Measurements from ENCODE around the gene FAM25C. TPM values are rescaled to one million over a fixed set of nuclear protein-coding genes. Genes with fewer than 3 reads are reported as not detected.
"Not testable (repeated sequence)": the region's sequence is repeated elsewhere in the genome, so short reads cannot be mapped to it uniquely, and the experiment has no call there.

The FAM25C gene
- total RNA-seq, 1 donor from 2014 or later = not detected

DNA sequence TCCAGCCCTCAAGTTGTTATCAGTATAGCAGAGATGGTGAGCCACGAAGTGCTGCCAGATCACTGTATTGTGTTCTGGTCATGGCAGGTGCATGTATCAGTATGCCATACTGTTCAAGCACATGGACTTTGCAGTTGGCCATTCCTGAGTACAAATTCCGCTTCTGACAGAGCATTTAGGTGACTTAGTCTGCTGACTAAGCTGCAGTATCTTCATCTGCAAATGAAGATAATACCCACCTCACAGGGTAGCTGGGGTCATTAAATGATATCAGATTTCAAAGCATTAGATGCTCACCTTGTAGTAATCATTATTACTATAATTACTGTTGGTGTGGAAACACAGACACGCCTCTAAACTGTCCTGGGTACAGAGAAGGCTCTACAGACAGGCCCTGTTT, 24.2 kb downstream of the FAM25C start:
- not testable (repeated sequence) for H3K4me3 Mint-ChIP-seq (ENCODE audit: unreplicated experiment); H3K4me1 Mint-ChIP-seq (ENCODE audit: unreplicated experiment); H3K36me3 Mint-ChIP-seq (ENCODE audit: unreplicated experiment); H3K27ac Mint-ChIP-seq (ENCODE audit: unreplicated experiment); H3K27me3 Mint-ChIP-seq (ENCODE audit: unreplicated experiment); DNase-seq (ENCODE audit: extremely low spot score, unreplicated experiment); H3K9me3 Mint-ChIP-seq (ENCODE audit: unreplicated experiment)

DNA sequence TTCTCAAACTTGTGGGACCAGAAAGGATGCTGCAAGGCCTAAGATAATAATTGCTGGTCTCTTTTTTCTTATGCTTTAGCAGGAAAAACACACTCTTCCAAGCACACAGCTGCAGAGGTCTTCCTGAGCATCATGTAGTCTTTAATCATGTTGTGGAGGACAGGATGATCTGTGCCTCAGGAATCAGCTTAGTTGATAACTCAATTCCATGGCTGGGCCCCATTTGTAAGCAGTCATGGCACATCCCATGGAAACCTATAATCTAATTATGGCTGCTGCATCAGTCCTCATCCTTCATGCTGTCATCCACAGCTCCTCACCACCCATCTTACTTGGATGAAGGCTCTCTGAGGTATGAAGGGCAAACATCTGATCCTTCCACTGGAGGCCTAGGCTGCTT, 26.5 kb downstream of the FAM25C start:
- not testable (repeated sequence) for H3K4me3 Mint-ChIP-seq (ENCODE audit: unreplicated experiment); H3K36me3 Mint-ChIP-seq (ENCODE audit: unreplicated experiment); DNase-seq (ENCODE audit: extremely low spot score, unreplicated experiment); H3K4me1 Mint-ChIP-seq (ENCODE audit: unreplicated experiment); H3K9me3 Mint-ChIP-seq (ENCODE audit: unreplicated experiment); H3K27me3 Mint-ChIP-seq (ENCODE audit: unreplicated experiment); H3K27ac Mint-ChIP-seq (ENCODE audit: unreplicated experiment)

DNA sequence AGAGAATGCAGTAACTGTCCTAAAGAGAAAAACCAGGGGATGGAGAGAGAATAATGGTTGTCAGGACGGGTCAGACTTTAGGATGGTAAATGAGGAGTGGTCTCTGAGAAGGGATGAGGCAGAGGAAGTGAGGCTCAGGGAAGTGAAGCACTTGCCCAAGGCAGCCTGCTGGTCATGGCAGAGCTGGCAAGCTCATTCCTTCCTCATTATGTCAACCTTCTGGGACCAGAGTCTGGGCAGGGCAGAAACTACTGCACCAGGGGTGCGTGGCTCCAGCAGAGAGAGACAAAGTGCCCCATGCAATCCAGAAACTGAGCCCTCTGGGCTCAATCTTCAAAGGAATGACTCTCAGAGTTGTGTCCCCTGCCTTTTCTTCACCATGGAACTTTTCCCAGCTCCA, 27.5 kb downstream of the FAM25C start:
- H3K4me1 Mint-ChIP-seq (ENCODE audit: unreplicated experiment); H3K4me3 Mint-ChIP-seq (ENCODE audit: unreplicated experiment); H3K27ac Mint-ChIP-seq (ENCODE audit: unreplicated experiment); H3K36me3 Mint-ChIP-seq (ENCODE audit: unreplicated experiment); H3K9me3 Mint-ChIP-seq (ENCODE audit: unreplicated experiment); H3K27me3 Mint-ChIP-seq (ENCODE audit: unreplicated experiment); DNase-seq (ENCODE audit: extremely low spot score, unreplicated experiment): not testable (repeated sequence)

DNA sequence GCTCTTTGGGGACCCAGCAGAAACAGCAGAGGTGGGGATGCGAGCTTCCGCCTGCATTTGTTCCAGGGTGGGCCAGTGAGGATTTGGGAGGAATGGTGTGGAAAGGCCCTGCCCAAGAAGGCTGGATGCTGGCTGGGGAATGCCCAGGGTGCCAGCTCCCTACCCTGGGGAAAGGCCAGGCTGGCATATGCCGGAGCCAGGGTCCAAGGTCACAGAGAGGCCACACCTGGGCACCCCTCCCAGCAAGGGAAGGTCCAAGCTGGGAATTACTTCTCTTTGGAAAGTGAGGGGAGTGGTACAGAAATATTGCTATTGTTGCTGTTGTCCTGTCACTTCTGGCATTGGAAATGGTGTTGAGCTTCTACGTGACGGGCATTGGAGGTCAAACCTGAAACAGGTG, 28.0 kb downstream of the FAM25C start:
- not testable (repeated sequence) for H3K27me3 Mint-ChIP-seq (ENCODE audit: unreplicated experiment); H3K4me1 Mint-ChIP-seq (ENCODE audit: unreplicated experiment); H3K27ac Mint-ChIP-seq (ENCODE audit: unreplicated experiment); H3K36me3 Mint-ChIP-seq (ENCODE audit: unreplicated experiment); H3K9me3 Mint-ChIP-seq (ENCODE audit: unreplicated experiment); DNase-seq (ENCODE audit: extremely low spot score, unreplicated experiment); H3K4me3 Mint-ChIP-seq (ENCODE audit: unreplicated experiment)

DNA sequence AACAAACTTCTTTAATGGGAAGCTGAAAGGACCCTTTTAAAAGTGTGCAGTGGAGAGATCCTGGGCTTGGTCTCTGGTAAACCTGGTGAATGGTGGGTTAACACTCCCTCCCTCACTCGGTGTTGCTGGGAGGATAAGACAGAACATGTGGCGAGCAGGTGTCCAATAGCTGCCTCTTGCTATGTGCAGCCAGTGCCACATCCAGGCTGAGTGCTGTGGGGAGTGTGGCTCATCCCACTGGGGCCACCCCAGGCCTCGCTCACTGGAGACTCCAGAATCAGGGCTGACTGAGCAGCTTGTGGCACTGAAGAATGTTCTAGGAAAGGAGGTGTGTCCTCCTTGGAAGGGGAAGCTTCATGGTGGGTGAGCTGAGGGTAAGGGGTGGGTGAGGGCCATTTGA, 29.5 kb downstream of the FAM25C start:
- not testable (repeated sequence) for H3K9me3 Mint-ChIP-seq (ENCODE audit: unreplicated experiment); H3K4me3 Mint-ChIP-seq (ENCODE audit: unreplicated experiment); H3K4me1 Mint-ChIP-seq (ENCODE audit: unreplicated experiment); H3K27me3 Mint-ChIP-seq (ENCODE audit: unreplicated experiment); H3K36me3 Mint-ChIP-seq (ENCODE audit: unreplicated experiment); H3K27ac Mint-ChIP-seq (ENCODE audit: unreplicated experiment); DNase-seq (ENCODE audit: extremely low spot score, unreplicated experiment)

DNA sequence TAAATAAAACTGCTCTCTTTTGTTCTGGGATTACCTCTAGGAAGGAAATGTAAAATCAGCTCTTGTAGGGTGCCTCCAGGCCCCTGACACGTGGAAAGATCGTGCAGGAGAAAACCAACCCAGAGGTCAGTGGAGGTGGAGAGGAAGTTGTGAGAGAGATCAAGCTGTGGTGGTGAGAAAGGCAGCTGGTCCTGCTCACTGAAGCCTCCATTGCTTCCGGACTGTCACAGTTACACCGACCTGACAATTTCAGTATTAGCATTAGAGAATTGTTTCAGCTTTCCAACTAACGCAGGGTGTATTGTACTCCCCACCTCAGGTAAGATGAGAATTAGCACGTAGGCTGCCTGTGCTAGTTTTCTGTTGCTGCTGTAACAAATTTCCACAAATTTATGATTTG, 30.6 kb downstream of the FAM25C start:
- H3K4me1 Mint-ChIP-seq (ENCODE audit: unreplicated experiment); H3K27ac Mint-ChIP-seq (ENCODE audit: unreplicated experiment); H3K4me3 Mint-ChIP-seq (ENCODE audit: unreplicated experiment): not testable (repeated sequence)

DNA sequence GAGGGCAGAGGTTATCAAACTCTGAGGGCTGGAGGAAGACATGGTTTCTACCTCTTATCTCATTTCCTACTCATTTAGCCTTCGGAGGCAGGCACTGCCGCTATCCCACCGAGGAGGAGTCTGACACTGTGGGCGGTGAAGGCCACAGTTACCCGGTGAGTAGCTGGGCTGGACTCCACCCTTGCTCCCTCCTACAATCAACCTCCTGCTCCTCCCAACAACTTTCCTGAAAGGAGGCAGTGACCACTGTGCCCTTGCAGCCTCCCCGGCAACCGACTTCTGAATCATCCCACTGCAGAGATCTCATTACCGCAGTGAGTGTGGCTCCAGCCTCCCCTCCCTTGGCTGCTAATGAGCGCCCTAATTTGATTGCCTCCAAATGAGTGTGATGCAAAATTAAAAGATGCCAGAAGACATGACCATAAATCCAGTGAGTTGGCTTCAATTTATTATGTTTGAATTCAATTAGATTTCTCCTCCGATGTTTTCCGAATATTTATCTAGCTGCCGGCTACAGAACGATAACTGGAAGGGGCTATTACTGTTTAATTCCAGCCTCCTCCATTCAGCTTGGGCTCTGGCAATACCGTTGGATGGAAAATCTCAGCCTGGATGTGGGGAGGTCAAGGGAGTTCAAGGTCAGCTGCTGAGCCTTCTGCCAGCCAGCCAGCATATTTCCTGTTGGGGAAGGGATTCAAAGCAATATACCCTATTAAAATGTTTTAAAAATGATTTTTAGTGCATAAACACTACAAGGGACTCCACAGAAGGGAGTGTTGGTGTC, 35.1 kb downstream of the FAM25C start:
- not testable (repeated sequence) for DNase-seq (ENCODE audit: extremely low spot score, unreplicated experiment); H3K9me3 Mint-ChIP-seq (ENCODE audit: unreplicated experiment); H3K27me3 Mint-ChIP-seq (ENCODE audit: unreplicated experiment); H3K27ac Mint-ChIP-seq (ENCODE audit: unreplicated experiment); H3K4me3 Mint-ChIP-seq (ENCODE audit: unreplicated experiment); H3K4me1 Mint-ChIP-seq (ENCODE audit: unreplicated experiment); H3K36me3 Mint-ChIP-seq (ENCODE audit: unreplicated experiment)

More for the DNA sequence above, 30.6 kb downstream of the FAM25C start:
- not testable (repeated sequence) for DNase-seq (ENCODE audit: extremely low spot score, unreplicated experiment); H3K36me3 Mint-ChIP-seq (ENCODE audit: unreplicated experiment); H3K9me3 Mint-ChIP-seq (ENCODE audit: unreplicated experiment); H3K27me3 Mint-ChIP-seq (ENCODE audit: unreplicated experiment)

DNA sequence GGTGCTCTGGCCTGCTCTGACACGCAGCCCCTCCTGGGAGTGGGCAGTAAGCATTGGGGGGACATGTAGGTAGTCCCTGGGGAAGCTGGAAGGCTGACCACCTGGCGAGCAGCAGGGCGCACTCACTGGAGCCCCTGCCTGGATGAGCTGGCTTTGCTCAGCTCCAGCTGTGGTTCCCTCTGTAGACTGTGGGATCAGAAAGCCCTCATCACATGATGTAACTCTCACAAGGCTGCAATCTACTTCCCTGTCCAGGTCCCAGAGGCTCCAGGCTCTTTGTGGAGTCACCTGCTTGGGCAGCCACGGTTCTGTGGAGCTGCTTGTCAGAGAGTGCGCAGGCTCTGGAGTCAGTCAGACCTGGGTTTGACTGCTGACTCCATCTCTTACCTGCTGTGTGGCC, 36.8 kb downstream of the FAM25C start:
- not testable (repeated sequence) for H3K9me3 Mint-ChIP-seq (ENCODE audit: unreplicated experiment); H3K4me3 Mint-ChIP-seq (ENCODE audit: unreplicated experiment)

DNA sequence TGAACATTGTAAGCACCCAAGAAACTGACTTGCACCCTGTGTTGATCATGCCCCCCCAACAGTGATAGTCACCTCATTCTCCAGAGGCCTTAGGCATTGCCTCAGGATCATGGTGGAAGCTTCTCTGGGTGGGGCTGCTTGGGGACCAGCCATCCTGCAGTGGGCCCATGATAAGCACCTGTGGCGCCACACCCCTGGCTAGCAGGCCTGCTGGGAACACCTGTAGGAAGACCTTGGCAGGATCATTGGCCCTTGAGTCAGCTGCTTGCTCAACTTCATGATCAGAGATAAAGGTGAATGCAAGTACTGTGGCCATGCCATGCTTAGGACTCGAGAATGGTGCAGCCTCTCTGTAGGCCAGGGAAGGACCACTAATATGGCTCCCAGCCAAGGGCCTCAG, 38.9 kb downstream of the FAM25C start:
- not testable (repeated sequence) for H3K9me3 Mint-ChIP-seq (ENCODE audit: unreplicated experiment); DNase-seq (ENCODE audit: extremely low spot score, unreplicated experiment); H3K4me1 Mint-ChIP-seq (ENCODE audit: unreplicated experiment); H3K27ac Mint-ChIP-seq (ENCODE audit: unreplicated experiment); H3K36me3 Mint-ChIP-seq (ENCODE audit: unreplicated experiment); H3K27me3 Mint-ChIP-seq (ENCODE audit: unreplicated experiment); H3K4me3 Mint-ChIP-seq (ENCODE audit: unreplicated experiment)

More for the DNA sequence above, 36.8 kb downstream of the FAM25C start:
- not testable (repeated sequence) for DNase-seq (ENCODE audit: extremely low spot score, unreplicated experiment); H3K27ac Mint-ChIP-seq (ENCODE audit: unreplicated experiment); H3K36me3 Mint-ChIP-seq (ENCODE audit: unreplicated experiment); H3K27me3 Mint-ChIP-seq (ENCODE audit: unreplicated experiment); H3K4me1 Mint-ChIP-seq (ENCODE audit: unreplicated experiment)

DNA sequence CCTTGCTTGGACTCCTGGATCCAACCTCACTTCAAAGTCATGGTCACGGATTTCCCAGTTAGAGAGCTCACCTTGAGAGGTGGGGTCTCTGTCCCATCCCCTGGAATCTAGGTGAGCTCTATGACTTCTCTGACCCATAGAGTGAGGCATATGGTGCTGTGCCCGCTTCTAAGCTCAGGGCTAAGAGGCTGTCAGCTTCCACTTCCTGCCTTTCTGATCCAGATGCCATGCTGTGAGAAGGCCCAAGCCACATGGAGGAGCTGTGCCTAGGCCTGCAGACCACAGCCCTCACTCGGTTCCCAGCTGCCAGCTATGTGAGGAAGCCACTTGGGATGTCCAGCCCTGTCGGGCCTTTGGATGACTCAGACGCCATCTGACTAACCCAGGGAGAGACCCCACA, 39.9 kb downstream of the FAM25C start:
- H3K27me3 Mint-ChIP-seq (ENCODE audit: unreplicated experiment); H3K9me3 Mint-ChIP-seq (ENCODE audit: unreplicated experiment); DNase-seq (ENCODE audit: extremely low spot score, unreplicated experiment); H3K36me3 Mint-ChIP-seq (ENCODE audit: unreplicated experiment); H3K4me3 Mint-ChIP-seq (ENCODE audit: unreplicated experiment); H3K4me1 Mint-ChIP-seq (ENCODE audit: unreplicated experiment); H3K27ac Mint-ChIP-seq (ENCODE audit: unreplicated experiment): not testable (repeated sequence)

DNA sequence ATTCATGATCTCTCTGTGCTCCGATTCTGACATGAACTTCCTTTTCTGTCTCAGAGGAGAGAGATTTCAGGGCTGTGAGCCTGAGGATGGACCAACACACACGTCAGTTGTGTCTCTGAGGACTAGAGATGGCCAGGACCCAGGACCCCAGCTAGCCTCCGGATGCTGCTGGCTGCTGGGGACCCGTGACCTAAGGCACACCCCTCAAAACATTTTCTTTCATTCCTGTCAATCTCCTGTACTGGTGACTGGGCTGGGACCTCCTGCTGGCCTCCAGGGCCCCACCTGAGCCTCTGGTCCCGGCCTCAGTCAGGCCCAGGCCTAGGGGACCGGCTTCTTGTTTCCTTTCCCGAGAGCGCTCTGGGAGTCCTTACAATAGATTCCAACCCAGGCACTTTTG, 42.4 kb downstream of the FAM25C start:
- H3K4me1 Mint-ChIP-seq (ENCODE audit: unreplicated experiment); H3K27ac Mint-ChIP-seq (ENCODE audit: unreplicated experiment); H3K36me3 Mint-ChIP-seq (ENCODE audit: unreplicated experiment); DNase-seq (ENCODE audit: extremely low spot score, unreplicated experiment); H3K4me3 Mint-ChIP-seq (ENCODE audit: unreplicated experiment); H3K9me3 Mint-ChIP-seq (ENCODE audit: unreplicated experiment); H3K27me3 Mint-ChIP-seq (ENCODE audit: unreplicated experiment): not testable (repeated sequence)

DNA sequence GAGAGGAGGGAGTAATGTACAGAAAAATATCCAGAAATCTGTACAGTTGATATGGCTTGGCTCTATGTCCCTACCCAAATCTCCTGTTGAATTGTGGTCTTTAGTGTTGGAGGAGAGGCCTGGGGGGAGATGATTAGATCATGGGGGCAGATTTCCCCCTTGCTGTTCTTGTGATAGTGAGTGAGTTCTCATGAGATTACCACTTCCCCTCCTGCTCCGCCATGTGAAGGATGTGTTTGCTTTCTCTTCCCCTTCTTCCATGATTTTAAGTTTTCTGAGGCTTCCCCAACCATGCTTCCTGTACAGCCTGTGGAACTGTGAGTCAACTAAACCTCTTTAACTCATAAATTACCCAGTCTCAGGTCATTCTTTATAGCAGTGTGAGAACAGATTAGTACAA, 52.2 kb downstream of the FAM25C start:
- not testable (repeated sequence) for H3K27me3 Mint-ChIP-seq (ENCODE audit: unreplicated experiment); H3K27ac Mint-ChIP-seq (ENCODE audit: unreplicated experiment); DNase-seq (ENCODE audit: extremely low spot score, unreplicated experiment); H3K36me3 Mint-ChIP-seq (ENCODE audit: unreplicated experiment); H3K4me3 Mint-ChIP-seq (ENCODE audit: unreplicated experiment); H3K9me3 Mint-ChIP-seq (ENCODE audit: unreplicated experiment); H3K4me1 Mint-ChIP-seq (ENCODE audit: unreplicated experiment)
